Left ventricle myocardium inferior (tissue), 1 donor: ENCODE results near the gene FAM229A. TPM values are rescaled to one million over a fixed set of nuclear protein-coding genes. Genes with fewer than 3 reads are reported as not detected.
A peak's percentile ranks its signal among the peaks of the same experiment; 100 is the strongest.
"Not testable (repeated sequence)": the region's sequence is repeated elsewhere in the genome, so short reads cannot be mapped to it uniquely, and the experiment has no call there.

Experiments used
- DNase-seq: peaks from one replicate; pipeline ENCODE4 v3.0.0-alpha.2; 2020
- H3K27ac ChIP-seq: fragments of 200-600 bp; replicated peaks from 2 replicates; pipeline ENCODE4 v1.8.0; 2021
- H3K27me3 ChIP-seq: fragments of 200-600 bp; 2 replicates; pipeline ENCODE4 v1.8.0; 2021; ENCODE audit warnings: low read depth
- H3K36me3 ChIP-seq: fragments of 200-600 bp; 2 replicates; pipeline ENCODE4 v1.8.0; 2021
- H3K4me1 ChIP-seq: fragments of 200-600 bp; 2 replicates; pipeline ENCODE4 v1.8.0; 2021
- H3K4me3 ChIP-seq: fragments of 200-600 bp; 2 replicates; pipeline ENCODE4 v1.8.0; 2021; ENCODE audit warnings: mild to moderate bottlenecking, moderate library complexity
- H3K9me3 ChIP-seq: fragments of 200-600 bp; replicated peaks from 2 replicates; pipeline ENCODE4 v1.8.0; 2021
- intact Hi-C: fragments of 100-400 bp; cut with micrococcal nuclease; formaldehyde crosslinking; loops from one replicate; pipeline ENCODE4 v1.11.0; 2022
- total RNA-seq: library from RNA; stranded (reverse); fragmentation: NEBNext Ultra II Directional; extraction: Animal tissue kit (Norgen Biotek cat#: 25700); gene quantifications from one replicate; pipeline ENCODE4 v1.2.1, GENCODE V29; 2021
- TF ChIP-seq, protein P1 (sequence below): fragments of 200-600 bp; IDR thresholded peaks from 2 replicates; pipeline ENCODE4 v1.8.0; 2021; ENCODE audit warnings: antibody characterized with exemption, mild to moderate bottlenecking, borderline replicate concordance
- donor health status: DM: no; HTN: yes; CAD: no; lungs with severe emphysema.

Gene FAM229A
- total RNA-seq, 1 donor from 2014 or later, result 2.1 TPM

DNA sequence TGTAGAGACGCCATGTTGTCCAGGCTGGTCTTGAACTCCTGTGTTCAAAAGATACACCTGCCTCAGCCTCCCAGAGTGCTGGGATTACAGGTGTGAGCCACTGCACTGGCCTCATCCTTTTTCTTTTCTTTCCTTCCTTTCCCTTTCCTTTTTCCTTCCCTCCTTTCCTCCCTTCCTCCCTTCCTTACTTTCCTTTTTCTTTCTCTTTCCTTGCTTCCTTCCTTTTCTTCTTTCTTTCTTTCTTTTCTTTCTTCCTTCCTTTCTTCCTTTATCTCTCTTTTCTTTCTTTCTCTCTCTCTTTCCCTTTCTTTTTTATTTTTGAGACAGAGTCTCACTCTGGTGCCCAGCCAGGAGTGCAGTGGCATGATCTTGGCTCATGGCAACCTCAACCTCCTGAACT, 5.8 kb downstream of the FAM229A start:
- no peak for DNase-seq
- intact Hi-C loops, result no loop called here

DNA sequence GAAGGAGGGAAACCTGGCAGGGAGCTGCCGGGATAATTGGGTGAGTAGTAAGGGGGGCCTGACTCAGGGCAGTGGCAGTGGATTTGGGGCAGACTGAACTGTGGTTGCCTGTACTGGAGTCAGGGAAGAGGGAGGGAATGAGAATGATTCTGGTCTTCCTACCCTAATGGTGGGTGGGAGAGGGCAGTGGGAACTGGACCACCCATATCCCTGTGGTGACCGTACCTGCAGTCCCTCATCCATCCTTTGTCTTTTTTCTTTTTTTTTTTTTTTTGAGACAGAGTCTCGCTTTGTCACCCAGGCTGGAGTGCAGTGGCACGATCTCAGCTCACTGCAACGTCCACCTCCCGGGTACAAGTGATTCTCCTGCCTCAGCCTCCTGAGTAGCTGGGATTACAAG, 6.5 kb downstream of the FAM229A start:
- H3K4me1 ChIP-seq, result peaks cover 43% of the 10 kb centered on the region
- H3K27me3 ChIP-seq, intact Hi-C loops, H3K4me3 ChIP-seq, H3K9me3 ChIP-seq, DNase-seq, H3K27ac ChIP-seq, H3K36me3 ChIP-seq: not testable (repeated sequence)

More for the DNA sequence above, 5.8 kb downstream of the FAM229A start:
- no peak overlapping the region for H3K4me3 ChIP-seq
- H3K9me3 ChIP-seq, result no peaks in the 10 kb centered on the region
- H3K36me3 ChIP-seq, result no peaks in the 10 kb centered on the region
- H3K27me3 ChIP-seq, result no peaks in the 10 kb centered on the region
- H3K27ac ChIP-seq, result no peak overlapping the region
- TF ChIP-seq, protein P1, sequence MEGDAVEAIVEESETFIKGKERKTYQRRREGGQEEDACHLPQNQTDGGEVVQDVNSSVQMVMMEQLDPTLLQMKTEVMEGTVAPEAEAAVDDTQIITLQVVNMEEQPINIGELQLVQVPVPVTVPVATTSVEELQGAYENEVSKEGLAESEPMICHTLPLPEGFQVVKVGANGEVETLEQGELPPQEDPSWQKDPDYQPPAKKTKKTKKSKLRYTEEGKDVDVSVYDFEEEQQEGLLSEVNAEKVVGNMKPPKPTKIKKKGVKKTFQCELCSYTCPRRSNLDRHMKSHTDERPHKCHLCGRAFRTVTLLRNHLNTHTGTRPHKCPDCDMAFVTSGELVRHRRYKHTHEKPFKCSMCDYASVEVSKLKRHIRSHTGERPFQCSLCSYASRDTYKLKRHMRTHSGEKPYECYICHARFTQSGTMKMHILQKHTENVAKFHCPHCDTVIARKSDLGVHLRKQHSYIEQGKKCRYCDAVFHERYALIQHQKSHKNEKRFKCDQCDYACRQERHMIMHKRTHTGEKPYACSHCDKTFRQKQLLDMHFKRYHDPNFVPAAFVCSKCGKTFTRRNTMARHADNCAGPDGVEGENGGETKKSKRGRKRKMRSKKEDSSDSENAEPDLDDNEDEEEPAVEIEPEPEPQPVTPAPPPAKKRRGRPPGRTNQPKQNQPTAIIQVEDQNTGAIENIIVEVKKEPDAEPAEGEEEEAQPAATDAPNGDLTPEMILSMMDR, result no peak
- H3K4me1 ChIP-seq, result peaks cover 40% of the 10 kb centered on the region

DNA sequence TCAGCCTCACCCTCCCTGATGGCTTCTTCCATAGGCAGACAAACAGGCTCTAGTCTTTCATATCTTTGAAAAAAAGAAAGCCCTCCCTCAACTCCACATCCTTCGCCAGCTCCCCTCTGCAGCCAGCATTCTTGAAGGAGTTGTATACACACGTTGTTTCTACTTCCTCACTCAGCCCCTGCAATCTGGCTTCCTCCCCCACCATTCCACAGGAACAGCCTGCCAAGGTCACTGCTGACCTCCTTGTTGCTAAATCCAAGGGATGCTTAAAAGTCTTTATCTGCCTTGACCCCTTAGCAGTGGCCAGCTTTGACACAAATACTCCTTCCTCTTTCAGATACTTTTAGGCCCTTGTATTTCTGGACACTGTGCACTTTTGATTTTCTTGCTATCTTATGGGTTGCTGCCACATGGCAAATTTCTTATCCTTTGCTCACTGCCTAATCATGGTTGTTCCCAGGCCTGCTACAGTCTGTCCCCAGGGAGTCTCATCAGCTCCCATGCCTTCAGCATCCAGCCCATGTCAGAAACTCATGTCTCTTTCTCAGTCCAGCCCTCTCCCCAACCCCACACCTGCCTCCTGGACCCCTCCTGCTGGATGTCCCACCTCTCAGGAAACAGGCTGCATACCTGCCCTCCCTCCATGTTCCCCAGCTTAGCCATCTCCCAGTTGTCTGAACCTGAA, 8.3 kb downstream of the FAM229A start:
- Histone ChIP-seq H3K36me3 (no peaks in the 10 kb centered on the region), H3K4me3 (peak overlapping the region; percentile 32), H3K27me3 (no peaks in the 10 kb centered on the region), H3K4me1 (peaks cover 60% of the 10 kb centered on the region), H3K27ac (peak overlapping the region; percentile 94), H3K9me3 (no peaks in the 10 kb centered on the region)
- peak; percentile 57 for DNase-seq
- intact Hi-C loops, result no loop called here
- TF ChIP-seq, protein P1, result no peak

DNA sequence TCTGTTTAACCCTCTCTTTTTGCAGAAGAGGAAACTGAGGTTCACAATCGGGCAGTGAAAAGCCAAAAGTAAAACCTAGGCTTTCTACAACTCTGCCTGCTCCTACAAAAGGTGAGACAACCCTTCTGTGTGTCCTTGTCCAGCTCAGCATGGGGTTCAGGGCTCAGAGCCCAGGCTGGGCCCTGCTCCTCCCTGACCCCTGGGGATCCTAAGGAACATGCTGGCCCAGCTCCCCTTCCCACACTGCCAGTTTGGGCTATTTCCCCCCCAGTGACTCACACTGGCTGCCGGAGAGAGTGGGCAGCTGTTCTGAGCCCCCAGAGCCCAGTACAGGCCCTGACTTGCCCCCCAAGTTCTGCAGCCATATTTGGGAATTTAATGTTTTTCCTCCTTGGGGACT, 8.9 kb downstream of the FAM229A start:
- TF ChIP-seq, protein P1, result no peak
- Histone ChIP-seq H3K9me3 (no peaks in the 10 kb centered on the region), H3K4me1 (peaks cover 66% of the 10 kb centered on the region), H3K27me3 (no peaks in the 10 kb centered on the region), H3K36me3 (no peaks in the 10 kb centered on the region), H3K4me3 (peak overlapping the region; percentile 32), H3K27ac (peak overlapping the region; percentile 94)
- intact Hi-C loops, result no loop called here
- peak; percentile 58 for DNase-seq

DNA sequence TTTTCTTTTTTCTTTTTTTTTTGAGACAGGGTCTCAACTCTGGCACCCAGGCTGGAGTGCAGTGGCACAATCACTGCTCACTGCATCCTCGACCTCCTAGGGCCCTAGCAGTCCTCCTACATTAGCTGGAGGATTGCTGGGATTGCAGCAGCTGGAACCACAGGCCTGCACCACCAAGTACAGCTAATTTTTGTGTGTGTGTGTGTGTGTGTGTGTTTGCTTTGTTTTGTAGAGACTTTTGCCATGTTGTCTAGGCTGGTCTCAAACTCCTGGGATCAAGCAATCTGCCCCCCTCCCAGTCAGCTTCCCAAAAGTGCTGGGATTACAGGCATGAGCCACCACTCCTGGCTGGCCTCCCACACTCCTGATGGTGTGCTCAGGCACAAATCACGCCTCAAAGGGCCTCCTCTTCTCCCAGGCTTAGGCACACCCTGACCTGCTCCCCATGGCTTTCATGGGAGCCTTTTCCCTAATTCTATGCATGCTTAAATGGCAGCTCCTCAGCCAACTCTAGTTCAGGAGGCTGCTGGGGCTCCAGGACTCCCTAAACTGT, 9.4 kb downstream of the FAM229A start:
- H3K4me1 ChIP-seq, result peaks cover 71% of the 10 kb centered on the region
- H3K27ac ChIP-seq, result peak overlapping the region; percentile 94
- DNase-seq, result no peak
- no peaks in the 10 kb centered on the region for H3K27me3 ChIP-seq
- H3K4me3 ChIP-seq, result peak overlapping the region; percentile 74
- TF ChIP-seq, protein P1, result no peak
- H3K9me3 ChIP-seq, result no peaks in the 10 kb centered on the region
- no peaks in the 10 kb centered on the region for H3K36me3 ChIP-seq
- intact Hi-C loops, result no loop called here

DNA sequence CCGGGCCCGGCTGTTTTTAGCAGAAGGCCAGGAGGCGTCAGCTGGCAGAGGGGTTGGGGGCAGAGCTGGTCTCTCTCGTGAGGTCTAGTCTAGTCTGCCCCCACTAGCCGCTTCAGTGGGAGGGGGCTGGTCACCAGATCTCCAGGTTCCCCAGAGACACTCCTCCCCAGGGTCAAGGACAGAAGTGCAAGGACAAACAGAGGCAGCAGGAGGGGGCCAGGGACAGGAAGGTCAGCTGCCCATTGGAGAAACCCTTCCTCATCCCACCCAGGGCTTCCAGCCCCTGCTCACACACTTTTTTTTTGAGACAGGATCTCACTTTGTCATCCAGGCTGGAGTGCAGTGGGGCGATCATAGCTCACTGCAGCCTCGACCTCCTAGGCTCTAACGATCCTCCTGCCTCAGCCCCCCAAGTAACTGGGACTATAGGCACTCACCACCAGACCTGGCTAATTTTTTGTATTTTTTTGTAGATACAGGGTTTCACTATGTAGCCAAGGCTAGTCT, 10.0 kb downstream of the FAM229A start:
- TF ChIP-seq, protein P1, result no peak
- Histone ChIP-seq H3K9me3 (no peaks in the 10 kb centered on the region), H3K36me3 (no peaks in the 10 kb centered on the region), H3K4me1 (peaks cover 72% of the 10 kb centered on the region), H3K4me3 (peak overlapping the region; percentile 74), H3K27ac (peak overlapping the region; percentile 94), H3K27me3 (no peaks in the 10 kb centered on the region)
- intact Hi-C loops, result no loop called here
- no peak for DNase-seq
